Measurements from ENCODE around the gene WNT3A. TPM values are rescaled to one million over a fixed set of nuclear protein-coding genes. Genes with fewer than 3 reads are reported as not detected.

WNT3A gene
- total RNA-seq, 1 donor from 2014 or later = 10.1 TPM

GRCh38 chr1:228105270-228105995 is 98.6 kb downstream of the WNT3A start:
- H3K9me3 ChIP-seq = no peaks in the 10 kb centered on the region
- ATAC-seq (no peak), DNase-seq (no peak)
- intact Hi-C loops (cut with DNase I) = no loop called here
- H3K4me3 ChIP-seq = no peak overlapping the region
- peaks cover 33% of the 10 kb centered on the region for H3K4me1 ChIP-seq
- H3K27ac ChIP-seq = no peak overlapping the region
- H3K27me3 ChIP-seq = no peaks in the 10 kb centered on the region
- peaks cover 29% of the 10 kb centered on the region for H3K36me3 ChIP-seq
- TF ChIP-seq CTCF (IDR thresholded peaks at IDR 0.05) = no peak

GRCh38 chr1:228105996-228106799 is 99.4 kb downstream of the WNT3A start:
- H3K27ac ChIP-seq = no peak overlapping the region
- no peaks in the 10 kb centered on the region for H3K9me3 ChIP-seq
- H3K36me3 ChIP-seq = peaks cover 21% of the 10 kb centered on the region
- no peak for ATAC-seq
- intact Hi-C loops (cut with DNase I) = no loop called here
- no peak for DNase-seq
- TF ChIP-seq CTCF (IDR thresholded peaks at IDR 0.05) = no peak
- no peak overlapping the region for H3K4me3 ChIP-seq
- H3K27me3 ChIP-seq = no peaks in the 10 kb centered on the region
- H3K4me1 ChIP-seq = peaks cover 38% of the 10 kb centered on the region

GRCh38 chr1:228106800-228107054 is 99.9 kb downstream of the WNT3A start:
- H3K27me3 ChIP-seq = no peaks in the 10 kb centered on the region
- peaks cover 34% of the 10 kb centered on the region for H3K4me1 ChIP-seq
- H3K9me3 ChIP-seq = no peaks in the 10 kb centered on the region
- ATAC-seq (no peak), DNase-seq (no peak)
- TF ChIP-seq CTCF (IDR thresholded peaks at IDR 0.05) = no peak
- H3K27ac ChIP-seq = no peak overlapping the region
- H3K36me3 ChIP-seq = peaks cover 21% of the 10 kb centered on the region
- intact Hi-C loops (cut with DNase I) = no loop called here
- no peak overlapping the region for H3K4me3 ChIP-seq

GRCh38 chr1:228107636-228108035 is 100.8 kb downstream of the WNT3A start:
- intact Hi-C loops (cut with DNase I) = no loop called here
- ATAC-seq (no peak), DNase-seq (no peak)
- Histone ChIP-seq H3K9me3 (no peaks in the 10 kb centered on the region), H3K27me3 (no peaks in the 10 kb centered on the region), H3K36me3 (peaks cover 21% of the 10 kb centered on the region), H3K27ac (no peak overlapping the region), H3K4me3 (no peak overlapping the region), H3K4me1 (peaks cover 30% of the 10 kb centered on the region)
- no peak for TF ChIP-seq CTCF (IDR thresholded peaks at IDR 0.05)

- ATAC-seq (no peak), DNase-seq (no peak)
- H3K4me3 ChIP-seq = peak overlapping the region; percentile 76
- no peaks in the 10 kb centered on the region for H3K27me3 ChIP-seq
- peaks cover 21% of the 10 kb centered on the region for H3K36me3 ChIP-seq
- intact Hi-C loops (cut with DNase I) = no loop called here
- TF ChIP-seq CTCF (IDR thresholded peaks at IDR 0.05) = no peak
- no peaks in the 10 kb centered on the region for H3K9me3 ChIP-seq
- H3K27ac ChIP-seq = peak overlapping the region; percentile 86
- H3K4me1 ChIP-seq = peaks cover 30% of the 10 kb centered on the region
Measured at GRCh38 chr1:228108055-228108690, 101.4 kb downstream of the WNT3A start.

Measured in upper lobe of right lung (tissue), 1 donor.